Ishikawa (cell line): ENCODE measurements around the gene RHEX.

Experiments
- CREB1 ChIP-seq: IDR thresholded peaks from 2 replicates; pipeline ENCODE4 v1.6.1; 2012; ENCODE audit warnings: low read depth
- EGR1 ChIP-seq: IDR thresholded peaks from 2 replicates; pipeline ENCODE4 v1.6.1; 2012
- EP300 ChIP-seq: IDR thresholded peaks from 2 replicates; pipeline ENCODE4 v1.6.1; 2012; ENCODE audit warnings: borderline replicate concordance
- MAX ChIP-seq: IDR thresholded peaks from 2 replicates; pipeline ENCODE4 v1.6.1; 2012
- RAD21 ChIP-seq: IDR thresholded peaks from 2 replicates; pipeline ENCODE4 v1.6.1; 2012; ENCODE audit warnings: low read depth
- TF ChIP-seq, protein P1 (sequence below): IDR thresholded peaks from 2 replicates; pipeline ENCODE4 v1.6.1; 2012; ENCODE audit warnings: low read depth, mild to moderate bottlenecking

DNA sequence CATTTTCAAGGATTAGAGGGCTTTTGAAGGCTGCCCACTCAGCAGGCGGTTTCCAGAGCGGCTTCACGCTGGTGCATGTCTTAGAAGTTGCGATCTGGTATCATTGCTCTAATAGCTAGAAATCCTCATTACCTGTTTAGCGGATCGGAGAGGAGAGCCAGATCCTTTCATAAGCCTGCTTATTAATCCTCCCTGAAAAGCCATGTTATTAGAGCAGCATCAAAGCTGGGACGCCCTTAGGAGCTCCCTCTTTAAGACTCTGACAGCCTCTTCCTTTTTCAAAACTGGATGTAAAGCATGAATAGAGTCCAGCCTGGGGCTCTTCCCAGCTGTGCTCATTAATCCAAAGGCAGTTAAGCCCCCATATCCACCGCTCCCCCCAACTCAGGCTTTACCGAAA, 15.4 kb upstream of the RHEX start:
- TF ChIP-seq, protein P1, sequence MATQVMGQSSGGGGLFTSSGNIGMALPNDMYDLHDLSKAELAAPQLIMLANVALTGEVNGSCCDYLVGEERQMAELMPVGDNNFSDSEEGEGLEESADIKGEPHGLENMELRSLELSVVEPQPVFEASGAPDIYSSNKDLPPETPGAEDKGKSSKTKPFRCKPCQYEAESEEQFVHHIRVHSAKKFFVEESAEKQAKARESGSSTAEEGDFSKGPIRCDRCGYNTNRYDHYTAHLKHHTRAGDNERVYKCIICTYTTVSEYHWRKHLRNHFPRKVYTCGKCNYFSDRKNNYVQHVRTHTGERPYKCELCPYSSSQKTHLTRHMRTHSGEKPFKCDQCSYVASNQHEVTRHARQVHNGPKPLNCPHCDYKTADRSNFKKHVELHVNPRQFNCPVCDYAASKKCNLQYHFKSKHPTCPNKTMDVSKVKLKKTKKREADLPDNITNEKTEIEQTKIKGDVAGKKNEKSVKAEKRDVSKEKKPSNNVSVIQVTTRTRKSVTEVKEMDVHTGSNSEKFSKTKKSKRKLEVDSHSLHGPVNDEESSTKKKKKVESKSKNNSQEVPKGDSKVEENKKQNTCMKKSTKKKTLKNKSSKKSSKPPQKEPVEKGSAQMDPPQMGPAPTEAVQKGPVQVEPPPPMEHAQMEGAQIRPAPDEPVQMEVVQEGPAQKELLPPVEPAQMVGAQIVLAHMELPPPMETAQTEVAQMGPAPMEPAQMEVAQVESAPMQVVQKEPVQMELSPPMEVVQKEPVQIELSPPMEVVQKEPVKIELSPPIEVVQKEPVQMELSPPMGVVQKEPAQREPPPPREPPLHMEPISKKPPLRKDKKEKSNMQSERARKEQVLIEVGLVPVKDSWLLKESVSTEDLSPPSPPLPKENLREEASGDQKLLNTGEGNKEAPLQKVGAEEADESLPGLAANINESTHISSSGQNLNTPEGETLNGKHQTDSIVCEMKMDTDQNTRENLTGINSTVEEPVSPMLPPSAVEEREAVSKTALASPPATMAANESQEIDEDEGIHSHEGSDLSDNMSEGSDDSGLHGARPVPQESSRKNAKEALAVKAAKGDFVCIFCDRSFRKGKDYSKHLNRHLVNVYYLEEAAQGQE = no peak
- TF ChIP-seq EGR1 = no peak
- no peak for TF ChIP-seq RAD21
- TF ChIP-seq MAX = no peak
- no peak for TF ChIP-seq CREB1
- no peak for TF ChIP-seq EP300
